Skeletal muscle tissue (tissue), 1 donor: Measurements from ENCODE around the gene SIRT5. TPM values are rescaled to one million over a fixed set of nuclear protein-coding genes. Genes with fewer than 3 reads are reported as not detected.

ENCODE experiments used
- total RNA-seq: library from RNA; depleted of rRNA; stranded (reverse); fragments of >200 nt; gene quantifications from one replicate; pipeline ENCODE4 v1.2.3, GENCODE V29; 2014

Gene SIRT5
- total RNA-seq, 1 donor from 2014 or later: 10.4 TPM

Other genes with a start within 250 kb of the SIRT5 start
- 17.7 TPM for gene TBC1D7, start 246.1 kb upstream of the SIRT5 start, total RNA-seq
- 6.3 TPM for gene GFOD1, start 87.0 kb upstream of the SIRT5 start, total RNA-seq
- gene NOL7, start 40.7 kb downstream of the SIRT5 start, total RNA-seq: 29.2 TPM
- 39.1 TPM for gene RANBP9, start 137.2 kb downstream of the SIRT5 start, total RNA-seq
- gene MCUR1, start 240.0 kb downstream of the SIRT5 start, total RNA-seq: 4.7 TPM